Limb (tissue), 2 donors: ENCODE results near the gene PRCC.

ENCODE experiments used
- DNase-seq, 2 donors: peaks; one replicate each; pipeline ENCODE4 v3.0.0-alpha.2; 2016; ENCODE audit errors: extremely low spot score in 2 of 2

The PRCC gene, protein sequence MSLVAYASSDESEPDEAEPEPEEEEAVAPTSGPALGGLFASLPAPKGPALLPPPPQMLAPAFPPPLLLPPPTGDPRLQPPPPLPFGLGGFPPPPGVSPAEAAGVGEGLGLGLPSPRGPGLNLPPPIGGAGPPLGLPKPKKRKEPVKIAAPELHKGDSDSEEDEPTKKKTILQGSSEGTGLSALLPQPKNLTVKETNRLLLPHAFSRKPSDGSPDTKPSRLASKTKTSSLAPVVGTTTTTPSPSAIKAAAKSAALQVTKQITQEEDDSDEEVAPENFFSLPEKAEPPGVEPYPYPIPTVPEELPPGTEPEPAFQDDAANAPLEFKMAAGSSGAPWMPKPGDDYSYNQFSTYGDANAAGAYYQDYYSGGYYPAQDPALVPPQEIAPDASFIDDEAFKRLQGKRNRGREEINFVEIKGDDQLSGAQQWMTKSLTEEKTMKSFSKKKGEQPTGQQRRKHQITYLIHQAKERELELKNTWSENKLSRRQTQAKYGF

DNA sequence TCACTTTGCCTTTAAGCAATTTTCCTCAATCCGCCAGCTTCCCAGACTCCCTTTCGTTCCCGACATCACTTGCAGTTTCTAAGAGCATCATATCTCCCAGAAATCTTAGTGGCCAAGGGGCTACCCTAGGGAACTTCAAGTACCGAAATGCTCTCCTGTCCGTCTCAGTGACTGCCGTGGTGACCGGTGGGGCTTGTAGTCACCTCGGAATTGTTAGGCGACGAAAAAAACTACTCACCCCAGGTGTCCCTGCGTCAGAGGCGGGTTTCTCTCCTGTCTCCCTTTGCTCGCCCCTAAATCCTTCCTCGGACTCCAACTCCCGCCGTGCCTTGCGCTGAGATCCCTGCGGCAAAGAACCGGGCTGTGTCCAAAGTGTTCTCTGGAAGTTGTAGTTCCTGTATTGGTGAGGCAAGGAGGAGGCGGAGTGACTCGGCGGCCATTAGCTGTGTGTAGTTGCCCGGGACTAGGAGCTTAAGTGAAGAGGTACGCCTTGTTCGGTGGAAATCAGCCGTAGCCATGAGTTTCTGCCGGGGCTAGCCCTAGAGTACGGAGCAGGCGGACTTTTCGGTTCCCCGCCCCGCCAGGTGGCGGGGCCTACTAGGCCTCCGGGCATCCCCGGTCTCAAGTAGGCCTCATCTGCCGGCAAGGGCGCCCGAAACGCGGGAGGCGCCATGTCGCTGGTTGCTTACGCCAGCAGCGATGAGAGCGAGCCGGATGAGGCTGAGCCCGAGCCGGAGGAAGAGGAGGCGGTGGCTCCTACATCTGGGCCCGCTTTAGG lies at the start of gene PRCC:
Gene PRCC, plus strand, starts transcription at position 435 of the 778 bp plus-strand sequence. Its CDS starts 237 bp downstream, at position 672.
- peak; percentile 98 to 100 for DNase-seq

DNA sequence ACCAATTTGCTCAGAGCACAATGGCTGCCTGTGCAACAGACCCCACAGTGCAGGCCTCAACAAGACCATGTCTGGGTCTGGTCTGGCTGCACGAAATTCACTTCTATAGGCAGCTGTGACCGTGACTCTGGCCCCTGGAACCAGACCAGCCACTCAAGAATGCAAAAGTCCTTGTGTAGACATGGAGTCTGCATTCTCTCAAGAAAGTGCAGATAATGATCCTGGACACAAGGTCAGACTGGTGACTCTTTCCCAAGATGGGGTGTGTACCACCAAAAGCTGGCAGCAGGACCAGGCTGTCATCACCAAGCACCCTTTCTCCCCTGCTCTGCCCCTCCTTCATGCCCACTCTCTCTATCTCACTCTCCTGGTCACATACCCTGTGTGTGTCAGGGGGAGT lies 46.2 kb upstream of the PRCC start:
- DNase-seq: no peak

DNA sequence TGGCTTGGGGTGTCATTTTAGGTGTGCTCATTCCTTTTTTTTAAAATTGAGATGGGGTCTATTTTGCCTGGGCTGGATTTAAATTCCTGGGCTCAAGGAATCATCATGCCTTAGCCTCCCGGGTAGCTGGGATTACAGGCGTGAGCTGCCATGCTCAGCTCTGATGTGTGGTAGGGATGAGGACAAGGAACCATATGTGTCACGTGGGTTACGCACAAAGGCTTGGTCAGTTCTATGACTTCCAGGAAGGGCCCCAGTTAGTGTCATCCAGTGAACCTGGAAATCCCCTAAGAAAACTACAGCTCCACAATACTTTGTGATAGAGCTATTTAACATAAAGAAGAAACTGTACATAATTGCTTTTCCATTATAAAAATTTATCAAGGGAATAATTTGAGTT lies 45.8 kb upstream of the PRCC start:
- no peak for DNase-seq

DNA sequence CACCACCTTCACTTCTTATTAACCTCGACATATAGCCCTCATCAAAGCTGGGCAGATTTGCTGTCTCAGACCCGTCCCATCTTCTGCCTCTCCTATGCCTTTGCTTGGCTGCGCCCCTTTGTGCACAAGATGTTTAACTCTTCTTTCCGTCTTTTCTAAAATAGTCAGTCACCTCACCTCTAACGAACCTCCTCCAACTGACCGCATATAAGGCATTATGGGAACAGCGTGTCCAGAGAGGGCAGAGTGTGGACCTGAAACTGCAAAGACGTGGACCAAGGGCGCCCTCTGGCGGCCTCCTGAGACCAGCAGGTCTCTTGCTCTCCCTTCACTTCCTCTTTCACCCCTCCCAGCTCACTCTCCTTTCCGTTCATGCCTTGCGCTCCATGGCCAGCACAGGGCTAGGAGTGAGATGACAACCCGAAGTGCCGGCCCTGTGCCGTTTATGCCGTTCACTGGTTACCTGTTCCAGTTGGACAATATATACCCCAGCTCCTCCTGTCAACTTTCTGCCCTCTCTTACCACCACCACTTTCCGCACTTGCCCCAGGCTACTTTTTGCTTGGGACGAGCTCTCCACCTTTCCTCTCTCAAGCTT lies 41.6 kb upstream of the PRCC start:
- DNase-seq: peak; percentile 89 to 92

DNA sequence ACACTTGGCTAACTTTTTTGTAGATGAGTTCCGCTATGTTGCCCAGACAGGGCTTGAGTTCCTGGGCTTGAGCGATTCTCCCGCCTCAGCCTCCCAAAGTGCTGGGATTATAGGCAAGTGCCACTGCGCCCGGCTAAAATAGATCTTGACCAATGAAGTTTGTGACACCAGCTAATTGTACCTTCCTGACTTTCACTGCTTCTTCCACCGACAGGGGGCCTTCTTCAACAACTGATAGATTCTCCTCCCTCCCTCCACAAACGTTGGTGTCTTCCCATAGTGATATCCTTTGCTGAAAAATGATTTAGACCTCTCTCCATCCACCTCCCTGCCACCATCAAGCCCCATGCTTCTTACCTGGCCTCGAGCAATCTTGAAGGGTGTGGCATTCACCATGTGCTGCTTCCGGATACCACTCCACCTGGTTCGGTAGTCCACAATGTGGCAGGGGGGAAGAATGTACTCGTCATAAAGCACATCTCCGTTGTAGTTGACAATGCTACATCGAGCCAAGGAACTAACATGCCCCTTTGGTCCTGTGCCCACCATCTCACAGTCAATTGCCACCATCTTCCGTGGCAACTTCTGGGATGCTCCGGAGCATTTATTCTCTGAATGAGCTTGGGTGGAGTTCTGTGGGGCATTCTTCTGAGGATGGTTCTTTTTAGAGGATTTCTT lies 40.6 kb upstream of the PRCC start:
- DNase-seq: peak in 1 of 2 donors; percentile 54

DNA sequence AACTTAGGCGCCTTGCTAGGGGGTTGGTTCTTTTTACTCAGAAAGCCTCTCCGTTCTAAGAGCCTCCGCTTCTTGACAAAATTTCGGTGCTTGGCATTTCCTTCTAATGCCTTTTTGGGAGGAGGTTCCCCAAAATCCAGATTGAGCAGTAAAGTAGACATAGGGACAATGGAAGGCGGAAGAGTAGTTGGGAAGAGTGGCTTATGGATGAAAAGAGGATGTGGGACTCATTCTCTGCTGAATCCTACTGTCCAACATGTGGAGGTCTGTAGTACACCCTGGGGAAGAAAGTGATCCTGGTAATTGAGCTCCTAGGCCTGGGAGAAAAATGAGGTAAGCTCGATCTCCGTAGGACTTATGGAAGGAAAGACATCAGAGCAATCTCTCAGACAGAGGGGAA lies 39.8 kb upstream of the PRCC start:
- no peak for DNase-seq

DNA sequence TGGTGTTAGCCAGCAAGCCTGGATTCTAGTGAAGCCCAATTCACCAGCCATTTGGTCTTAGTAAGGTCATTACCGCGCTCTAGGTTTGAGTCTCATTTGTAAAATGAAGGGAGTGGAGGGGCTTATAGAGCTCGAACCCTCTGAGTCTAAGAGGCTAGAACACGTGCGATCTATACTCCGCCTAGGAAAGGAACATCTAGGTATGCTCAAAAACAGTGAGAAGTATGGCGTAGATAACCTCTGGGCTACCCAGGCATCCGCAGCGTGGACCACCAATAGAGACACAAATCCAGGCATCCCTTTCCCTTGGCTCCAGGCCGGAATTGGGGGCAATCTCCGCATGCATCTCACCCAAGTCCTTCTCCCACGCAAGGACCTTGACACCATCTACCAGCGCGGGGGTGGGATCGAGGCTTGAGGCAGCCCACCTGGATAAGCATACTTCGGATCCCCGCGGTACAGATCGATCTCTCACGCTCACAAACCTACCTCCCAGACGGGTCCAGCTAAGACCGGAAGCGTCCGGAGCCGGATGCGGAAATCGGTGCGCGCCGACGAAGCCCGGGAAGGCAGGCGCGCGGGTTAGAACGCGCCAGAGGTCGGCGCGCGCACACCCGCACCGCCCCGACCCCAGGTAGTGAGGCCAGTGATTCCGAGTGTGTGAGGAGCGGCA lies 39.3 kb upstream of the PRCC start, which contains the start of gene METTL25B:
Gene METTL25B, plus strand, starts transcription at position 544 of the 673 bp plus-strand sequence. CDS start 636 bp downstream, outside the sequence.
- peak in 1 of 2 donors; percentile 74 for DNase-seq

DNA sequence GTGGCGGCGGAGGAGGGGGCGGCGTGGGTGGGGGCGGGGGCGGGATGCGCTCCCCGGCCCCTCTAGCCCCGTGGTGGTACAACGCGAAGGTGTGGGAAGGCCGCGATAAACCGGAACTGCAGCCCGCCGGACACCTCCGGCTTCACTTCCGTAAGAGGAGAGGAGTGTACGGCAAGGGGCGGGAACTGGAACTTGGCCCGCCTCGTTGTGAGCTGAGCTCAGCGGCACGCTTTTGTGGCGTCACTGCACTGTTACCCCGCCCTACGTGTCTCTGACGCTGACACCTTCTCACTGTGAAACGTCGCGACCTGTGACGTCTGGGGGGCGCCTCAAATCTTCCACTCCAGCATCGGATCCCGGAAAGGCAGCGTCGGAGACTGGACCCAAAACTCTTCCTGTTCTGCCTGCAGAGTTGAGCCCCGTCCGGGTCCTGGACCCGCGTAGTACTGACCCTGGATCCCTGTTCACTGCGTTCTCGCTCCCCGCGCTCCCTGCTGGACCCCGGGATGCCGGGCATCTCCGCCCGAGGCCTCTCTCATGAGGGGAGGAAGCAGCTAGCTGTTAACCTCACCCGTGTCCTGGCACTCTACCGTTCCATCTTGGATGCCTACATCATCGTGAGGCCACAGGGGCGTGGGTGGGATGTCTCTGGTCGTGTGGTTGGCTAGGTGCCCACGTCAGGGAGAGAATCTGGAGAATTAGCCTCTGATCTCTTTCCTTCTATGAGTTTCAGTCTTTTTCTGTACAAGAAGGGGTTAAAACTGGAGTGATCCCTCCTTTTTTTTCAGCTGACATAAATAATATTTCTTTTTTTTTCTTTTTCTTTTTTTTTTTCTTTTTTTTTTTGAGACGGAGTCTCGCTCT lies 38.5 kb upstream of the PRCC start, which contains the start of gene ISG20L2:
Gene ISG20L2, minus strand, starts transcription at position 168 of the 864 bp plus-strand sequence. CDS start 1,114 bp downstream, outside the sequence.
- peak; percentile 95 to 96 for DNase-seq

DNA sequence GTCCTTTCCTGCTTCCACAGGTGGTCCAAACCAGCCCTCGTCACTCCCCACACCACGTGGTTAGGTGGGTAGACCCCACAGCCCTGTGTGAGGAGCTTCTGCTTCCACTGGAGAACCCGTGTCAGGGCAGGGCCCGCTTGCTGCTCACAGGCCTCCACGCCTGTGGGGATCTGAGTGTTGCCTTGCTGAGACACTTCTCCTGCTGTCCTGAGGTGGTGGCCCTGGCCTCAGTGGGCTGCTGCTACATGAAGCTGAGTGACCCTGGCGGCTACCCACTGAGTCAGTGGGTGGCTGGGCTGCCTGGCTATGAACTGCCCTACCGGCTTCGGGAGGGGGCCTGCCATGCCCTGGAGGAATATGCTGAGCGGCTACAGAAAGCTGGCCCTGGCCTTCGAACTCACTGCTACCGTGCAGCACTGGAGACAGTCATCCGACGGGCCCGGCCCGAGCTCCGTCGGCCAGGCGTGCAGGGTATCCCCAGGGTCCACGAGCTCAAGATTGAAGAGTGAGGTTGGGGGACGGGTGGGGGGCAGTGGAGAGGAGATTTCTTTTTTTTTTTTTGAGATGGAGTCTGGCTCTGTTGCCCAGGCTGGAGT lies 33.2 kb upstream of the PRCC start:
- no peak for DNase-seq

DNA sequence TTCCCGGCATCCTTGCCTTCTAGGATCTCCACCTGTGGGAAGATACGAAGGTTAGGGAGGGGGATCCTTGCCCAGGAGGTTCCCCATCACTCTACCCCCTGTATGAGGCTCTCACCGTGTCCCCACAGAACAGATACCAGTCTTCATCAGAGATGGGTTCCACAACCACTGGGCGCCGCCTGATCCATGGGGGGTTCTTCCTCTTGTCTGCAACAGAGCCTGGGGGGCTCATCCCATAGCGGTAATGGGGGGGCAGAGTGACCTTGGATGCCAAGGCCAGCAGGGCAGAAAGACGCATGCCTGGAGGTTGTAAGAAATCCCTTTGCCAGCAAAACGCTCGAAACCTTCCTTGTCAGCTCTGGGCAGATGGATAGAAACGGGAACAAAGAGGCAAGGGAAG lies 28.9 kb upstream of the PRCC start:
- no peak for DNase-seq

DNA sequence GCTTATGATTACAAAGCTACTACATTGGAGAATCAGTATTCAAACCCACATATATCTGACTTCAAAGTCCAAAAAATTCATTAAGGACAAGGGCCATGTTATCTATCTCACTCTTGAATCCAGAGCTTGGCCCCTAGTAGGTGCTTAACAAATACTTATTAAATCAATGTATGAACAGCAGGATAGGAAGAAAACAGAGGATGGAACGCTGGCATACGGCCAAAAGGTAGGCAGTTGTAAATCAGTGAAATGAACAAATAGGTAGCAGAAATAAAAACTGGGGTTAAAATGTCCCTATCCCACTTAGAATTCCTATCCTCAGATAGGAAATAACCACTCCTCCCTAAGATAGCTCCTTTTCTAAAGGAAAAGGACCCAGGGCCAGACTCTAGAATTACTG lies 28.4 kb upstream of the PRCC start:
- no peak for DNase-seq

DNA sequence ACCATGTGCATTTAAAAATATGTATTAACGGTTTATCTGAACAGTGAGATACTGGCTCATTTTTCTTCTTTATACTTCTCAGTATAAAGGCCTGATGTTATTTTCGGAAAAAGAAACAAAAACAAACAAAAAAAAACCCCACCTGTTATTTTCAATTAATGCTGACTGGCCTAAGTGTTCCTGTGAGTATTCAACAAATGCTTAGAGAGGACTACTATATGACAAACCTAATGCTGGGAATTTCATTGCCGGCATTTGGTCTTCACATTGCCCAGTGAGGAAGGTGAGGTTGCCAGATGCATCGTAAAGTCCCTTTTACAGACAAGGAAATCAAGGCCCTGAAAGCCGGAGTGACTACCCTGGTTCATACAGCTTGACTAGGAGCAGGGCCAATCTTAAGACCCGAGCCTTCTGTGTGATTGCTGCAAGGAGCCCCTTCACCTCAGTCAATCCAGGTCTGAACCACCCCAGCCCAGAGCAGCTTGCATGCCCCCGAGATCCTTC lies 27.0 kb upstream of the PRCC start:
- no peak for DNase-seq

DNA sequence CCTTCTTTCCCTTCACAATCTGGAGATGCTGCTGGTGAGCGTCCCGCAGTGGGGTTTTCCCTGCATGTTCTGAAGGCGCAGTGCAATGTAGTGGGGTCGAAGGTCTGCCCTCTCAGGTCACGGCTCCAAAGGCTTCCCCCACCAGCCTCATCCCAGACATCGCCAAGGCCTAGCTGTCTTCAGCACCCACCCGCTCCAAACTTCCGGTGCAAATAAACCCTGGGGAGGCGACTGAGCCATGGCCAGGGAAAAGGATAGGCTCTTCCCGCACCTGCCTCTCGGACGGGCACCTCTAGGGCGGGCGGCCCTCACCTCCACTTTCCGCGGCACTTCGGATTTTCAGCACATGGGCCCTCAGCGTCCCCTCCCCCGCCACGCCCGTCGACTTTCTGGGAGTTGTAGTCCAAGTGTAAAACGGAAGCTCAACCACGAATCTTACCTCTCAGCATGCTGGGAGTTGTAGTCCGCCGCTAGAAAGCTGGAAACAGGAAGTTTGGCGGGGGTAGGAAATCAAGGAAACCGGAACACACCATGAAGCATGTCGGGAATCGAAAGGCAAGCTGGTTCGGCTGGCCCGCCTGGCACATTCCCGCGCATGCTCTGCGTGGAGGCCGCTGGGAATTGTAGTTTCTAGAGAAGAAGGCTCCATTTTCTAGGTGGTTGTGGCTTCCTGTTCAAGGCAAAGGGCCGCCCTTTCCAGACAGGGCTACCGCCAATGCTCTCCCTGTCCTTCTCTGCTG lies 26.4 kb upstream of the PRCC start, which contains the start of gene MRPL24:
Gene MRPL24, minus strand, starts transcription at position 348 of the 740 bp plus-strand sequence. CDS start 2,384 bp downstream, outside the sequence.
- peak; percentile 96 to 100 for DNase-seq

DNA sequence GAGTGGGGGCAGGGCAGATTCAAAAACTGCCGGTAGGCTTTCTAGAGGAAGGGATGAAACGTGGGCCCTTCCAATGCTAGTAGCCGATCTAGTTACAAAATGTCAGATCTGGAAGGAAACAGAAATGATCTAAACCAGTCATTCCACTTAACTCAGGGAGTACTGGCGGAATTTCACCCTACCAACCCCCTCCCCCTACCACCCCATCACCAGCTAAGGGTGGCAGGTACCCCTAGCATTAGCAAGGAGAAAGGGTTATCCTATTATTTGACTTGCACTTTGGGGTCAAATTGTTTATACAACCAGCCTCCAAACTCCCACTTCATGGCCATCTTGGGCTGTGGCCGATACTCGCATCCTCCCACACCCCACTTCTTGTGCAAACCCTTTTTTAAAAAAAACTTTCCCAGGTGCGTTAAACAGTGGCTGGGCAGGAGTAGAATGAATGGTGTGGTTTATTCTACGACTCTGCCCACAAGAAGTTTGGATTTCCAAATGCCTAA lies 25.8 kb upstream of the PRCC start:
- DNase-seq: no peak

DNA sequence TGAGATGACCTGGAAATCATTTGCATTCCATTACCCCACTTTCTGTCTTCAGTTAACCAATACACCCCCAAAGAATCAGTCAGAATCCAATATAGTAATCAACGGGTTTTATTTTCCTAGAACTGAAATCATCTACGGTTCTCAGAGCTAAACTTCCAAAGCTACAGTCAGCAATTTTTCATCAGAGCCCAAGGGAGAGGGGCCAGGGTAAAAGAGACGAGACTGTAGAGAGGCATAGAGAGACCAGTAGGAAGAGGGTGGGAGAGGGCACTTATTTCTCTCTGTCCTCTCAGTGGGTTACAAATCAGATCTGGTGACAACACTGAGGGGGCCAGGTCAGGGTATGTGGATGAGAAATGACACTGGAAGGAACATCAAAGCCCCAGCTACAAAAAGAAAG lies 25.3 kb upstream of the PRCC start:
- no peak for DNase-seq

DNA sequence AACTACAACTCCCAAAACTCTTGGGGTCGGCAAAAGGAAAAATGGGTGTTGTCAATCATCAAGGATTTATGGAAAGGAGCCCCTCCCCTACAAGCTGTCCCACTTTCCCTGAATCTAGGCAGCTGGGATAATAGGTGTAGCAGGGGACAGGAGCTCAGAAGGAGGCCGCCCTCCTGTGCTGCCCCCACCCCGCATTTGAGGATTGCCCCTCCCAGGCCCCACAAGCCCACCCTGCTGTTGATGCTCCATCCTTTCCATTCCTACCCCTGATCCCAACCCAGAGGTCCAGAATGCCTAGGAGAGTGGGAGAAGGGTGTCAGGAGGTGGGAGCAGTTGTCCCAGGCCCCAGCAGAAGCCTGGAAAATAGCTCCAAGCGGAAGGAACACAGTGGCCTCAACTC lies 24.5 kb upstream of the PRCC start:
- no peak for DNase-seq

DNA sequence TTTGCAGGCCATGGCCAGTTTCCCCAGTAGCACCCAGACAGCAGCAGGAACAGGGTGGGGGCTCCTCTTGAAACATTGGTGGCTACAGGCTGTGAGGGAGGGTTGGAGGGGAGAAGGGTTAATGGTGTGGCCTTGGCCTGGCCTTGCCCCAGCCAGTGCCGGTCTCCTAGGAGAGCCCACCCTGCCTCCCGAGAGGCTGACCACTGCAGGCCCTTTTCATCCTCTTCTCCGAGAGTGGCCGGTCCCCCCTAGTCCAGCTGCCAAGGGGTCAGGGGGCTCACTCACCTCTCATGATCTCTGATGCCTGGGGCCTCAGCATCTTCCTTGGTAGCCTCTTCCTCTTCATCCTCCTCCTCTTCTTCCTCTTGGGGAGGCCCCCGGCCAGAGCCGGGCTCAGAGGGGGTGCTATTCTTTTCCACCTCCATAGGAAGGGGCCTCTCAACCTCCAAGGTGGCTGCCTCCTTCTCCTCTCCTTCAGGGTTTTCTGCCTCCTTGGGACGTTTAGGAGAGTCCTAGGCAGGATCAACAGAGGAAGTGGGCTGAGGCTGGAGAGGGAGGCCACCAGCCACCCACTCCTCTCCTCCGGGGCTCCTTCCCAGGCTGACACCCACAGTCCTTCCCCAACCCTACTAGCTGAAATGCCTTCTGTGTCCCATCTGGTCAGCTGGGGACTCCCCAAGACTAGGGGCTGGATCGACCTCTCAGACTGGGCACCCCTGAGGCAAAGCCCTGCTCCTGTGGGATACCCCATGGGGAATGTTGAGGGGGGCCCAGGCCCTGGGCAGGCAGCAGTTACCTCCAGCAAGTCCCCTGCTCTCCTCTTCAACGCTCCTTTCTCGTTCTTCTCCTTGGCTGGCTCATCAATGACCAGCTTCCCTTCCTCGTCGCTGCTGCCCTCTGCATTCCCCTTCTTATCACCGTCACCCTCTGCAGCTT lies 23.7 kb upstream of the PRCC start:
- DNase-seq: no peak
